HG02981 (cell line): Measurements from ENCODE around the gene HMGA1.

ENCODE experiments used
- ATAC-seq: cut with Tn5 transposase; IDR thresholded peaks from one replicate; pipeline ENCODE4 v1.9.1; 2021; ENCODE audit warnings: mild to moderate bottlenecking, moderate library complexity; ENCODE audit not compliant: unreplicated experiment

HMGA1 gene

DNA sequence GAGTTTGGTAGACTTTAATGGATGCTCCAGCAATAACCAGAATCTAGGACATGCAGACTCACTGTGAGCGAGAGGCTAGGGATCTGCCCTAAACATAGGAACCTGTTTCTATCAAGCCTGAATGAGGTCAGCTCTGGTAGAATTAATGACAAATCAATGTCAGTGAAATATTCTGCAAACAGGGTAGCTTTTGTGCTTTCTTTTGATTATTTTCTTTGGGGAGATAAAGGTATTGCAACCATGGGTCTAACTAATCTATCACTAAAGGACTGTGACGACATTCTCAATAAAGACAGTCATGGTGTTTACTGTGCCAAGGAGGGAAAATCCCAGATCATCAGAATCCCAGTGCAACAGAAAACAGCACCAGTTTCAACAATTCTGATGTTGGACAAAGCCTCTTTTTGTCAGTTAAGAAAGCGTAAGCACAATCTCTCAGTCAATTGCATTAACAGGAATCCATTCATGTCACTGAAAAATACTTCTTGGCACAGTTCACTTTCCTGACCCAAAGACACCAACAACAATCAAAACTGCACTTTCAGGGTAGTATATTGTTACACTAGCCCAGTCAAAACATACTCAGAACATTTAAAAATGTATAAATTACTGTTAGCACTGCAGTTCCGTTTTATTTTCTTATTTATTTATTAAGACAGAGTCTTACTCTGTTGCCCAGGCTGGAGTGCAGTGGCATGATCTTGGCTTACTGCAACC lies 48.9 kb downstream of the HMGA1 start:
- no peak for ATAC-seq

DNA sequence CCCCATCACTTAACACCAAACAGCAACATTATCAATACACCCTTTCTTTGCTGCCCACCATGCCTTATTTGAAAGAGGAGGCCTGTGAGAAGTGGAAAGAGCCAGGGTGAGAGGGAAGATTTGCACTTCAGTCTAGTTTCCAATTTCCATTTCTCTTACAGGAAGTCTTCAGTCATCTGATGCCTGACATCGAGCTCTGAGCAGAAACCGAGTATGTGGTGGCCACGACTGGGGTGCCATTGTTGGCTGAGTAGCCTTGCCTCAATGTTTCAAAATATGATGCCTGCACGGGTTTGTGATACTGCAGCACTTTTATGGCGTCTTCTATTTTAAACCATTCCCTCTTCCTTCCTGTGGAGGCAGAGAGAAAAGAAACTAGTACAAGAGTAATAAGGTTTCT lies 51.9 kb downstream of the HMGA1 start:
- peak; percentile 58 for ATAC-seq

GRCh38 chr6:34289137-34289536 lies 52.5 kb downstream of the HMGA1 start:
- ATAC-seq = no peak

DNA sequence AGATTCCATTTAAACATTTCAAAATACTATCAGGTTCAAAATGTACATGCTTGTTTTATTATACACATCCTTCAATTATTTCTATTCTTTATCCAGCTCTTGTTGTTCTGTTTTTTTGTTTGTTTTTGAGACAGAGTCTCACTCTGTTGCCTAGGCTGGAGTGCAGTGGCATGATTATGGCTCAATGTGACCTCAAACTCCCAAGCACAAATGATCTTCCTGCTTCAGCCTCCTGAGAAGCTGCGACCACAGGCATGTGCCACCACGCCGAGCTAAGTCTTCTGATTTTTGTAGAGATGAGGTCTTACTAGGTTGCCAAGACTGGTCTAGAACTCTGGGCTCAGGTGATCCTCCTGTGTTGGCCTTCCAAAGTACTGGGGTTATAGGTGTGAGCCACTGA lies 56.3 kb downstream of the HMGA1 start:
- no peak for ATAC-seq

- ATAC-seq = no peak
Observed at GRCh38 chr6:34295721-34296120, 59.0 kb downstream of the HMGA1 start.
